HL-60/S4 treated with retinoic acid at 250 ng/mL for 4 days and 3 days (cell line): ENCODE data around the gene LCOR.
"Not testable (repeated sequence)": the region's sequence is repeated elsewhere in the genome, so short reads cannot be mapped to it uniquely, and the experiment has no call there.

Experiments used
- in situ Hi-C: fragments of 300-500 bp; cut with MboI; formaldehyde crosslinking; loops from 2 replicates; pipeline ENCODE4 v1.7.0; 2022; ENCODE audit warnings: low sequenced_read_pairs

Gene LCOR

DNA sequence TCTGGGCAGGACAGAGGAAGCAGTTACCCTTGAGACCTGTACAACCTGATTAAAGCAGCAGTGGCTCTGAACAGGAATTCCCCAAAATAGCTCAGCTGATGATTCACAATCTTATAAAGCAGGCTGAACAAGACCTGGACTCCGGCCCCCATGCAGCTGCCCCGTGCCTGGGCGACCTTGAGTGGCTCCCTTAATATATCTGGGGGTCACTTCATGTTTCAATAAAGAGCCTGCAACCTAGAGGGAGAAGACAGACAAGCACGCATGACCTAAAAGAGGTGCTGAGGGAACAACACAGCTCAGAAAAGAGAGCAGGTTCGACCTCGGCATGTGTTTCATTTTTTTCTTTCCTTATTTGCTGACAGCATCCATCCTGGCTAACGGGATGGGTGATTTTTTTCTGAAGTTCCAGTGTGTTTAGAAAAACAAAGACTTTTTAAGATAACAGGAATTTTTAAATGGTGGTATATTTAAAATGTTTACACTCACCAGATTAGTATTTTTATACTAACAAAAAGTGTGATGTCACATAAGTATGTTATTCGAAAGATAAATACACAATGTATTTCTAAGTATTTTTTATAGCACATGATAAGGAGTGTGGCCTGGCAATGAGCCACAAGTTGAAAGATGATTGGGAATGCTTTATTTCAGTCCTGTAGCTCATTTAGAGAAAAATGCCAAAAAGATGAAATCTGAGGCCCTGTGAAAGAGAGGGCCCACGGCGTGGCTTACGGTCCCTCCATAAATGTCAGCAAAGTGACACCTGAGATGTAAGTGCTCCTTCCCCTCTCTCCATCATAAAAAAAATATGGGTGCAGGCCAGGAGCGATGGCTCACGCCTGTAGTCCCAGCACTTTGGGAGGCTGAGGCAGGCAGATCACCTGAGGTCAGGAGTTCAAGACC, 192.3 kb downstream of the LCOR start:
- in situ Hi-C loops, result loop anchor here (10.0 kb wide), 1 partner anchor 380 kb away; no protein-coding TSS in a partner anchor

DNA sequence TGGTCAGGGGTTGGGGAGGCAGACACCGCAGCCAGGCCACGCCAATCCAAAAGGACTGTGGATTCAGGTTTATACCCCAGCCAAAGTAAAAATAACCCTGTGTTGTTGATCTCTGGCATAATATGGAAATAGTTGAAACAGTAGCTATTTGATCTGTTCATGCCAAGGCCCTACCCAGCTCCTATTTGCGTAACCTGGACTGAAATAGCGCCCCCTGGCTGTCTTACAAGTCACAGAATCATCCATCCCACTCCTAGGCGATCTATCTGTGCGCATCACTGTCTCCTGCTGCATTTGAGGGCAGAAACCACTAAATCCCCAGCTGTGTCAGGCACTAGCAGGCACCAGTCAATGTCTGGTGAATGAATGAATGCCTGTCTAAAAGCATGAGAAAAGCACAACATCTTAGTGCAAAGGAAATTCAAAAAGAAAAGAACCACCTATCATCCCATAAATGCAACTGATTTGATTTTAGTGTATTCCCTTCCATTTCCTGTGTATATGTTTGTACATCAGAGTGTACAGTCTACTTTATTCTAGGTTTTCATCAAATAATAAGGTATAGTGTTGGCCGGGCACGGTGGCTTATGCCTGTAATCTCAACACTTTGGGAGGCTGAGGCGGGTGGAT, 193.6 kb downstream of the LCOR start:
- in situ Hi-C loops, result loop anchor here (10.0 kb wide), 1 partner anchor 381 kb away; no protein-coding TSS in a partner anchor

DNA sequence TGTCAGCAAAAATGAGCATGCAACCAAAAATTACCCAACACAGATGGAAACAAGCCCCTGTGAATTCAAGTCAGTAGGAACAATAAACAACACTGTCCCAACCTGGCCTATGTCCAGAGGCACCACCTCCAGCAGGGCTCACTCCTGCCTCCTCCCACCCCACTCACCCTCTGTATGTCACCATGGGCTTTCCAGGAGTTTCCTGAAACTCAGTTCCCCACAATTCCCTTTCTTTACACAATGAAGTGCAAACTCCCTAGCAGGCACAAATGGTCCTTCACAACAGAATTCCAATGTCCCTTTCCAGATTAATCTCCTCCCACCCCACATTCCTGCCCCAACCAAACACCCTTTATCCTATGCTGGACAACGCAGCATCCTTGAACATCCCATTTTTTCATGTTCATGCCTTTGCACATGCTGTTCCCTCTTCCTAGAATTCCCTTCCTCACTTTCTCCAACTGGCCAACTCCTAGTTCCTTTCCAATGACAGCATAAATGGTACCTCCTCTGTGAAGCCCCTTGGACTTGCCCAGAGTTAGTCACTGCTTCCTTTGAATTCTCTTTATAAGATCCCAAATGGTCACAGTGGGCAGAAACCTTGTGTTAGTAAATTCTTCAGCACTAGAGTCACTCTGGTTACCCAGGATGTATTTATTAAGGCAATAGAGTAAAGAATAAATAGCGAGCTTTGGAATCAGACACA, 196.2 kb downstream of the LCOR start:
- in situ Hi-C loops, result loop anchor here (10.0 kb wide), 1 partner anchor 383 kb away; no protein-coding TSS in a partner anchor

DNA sequence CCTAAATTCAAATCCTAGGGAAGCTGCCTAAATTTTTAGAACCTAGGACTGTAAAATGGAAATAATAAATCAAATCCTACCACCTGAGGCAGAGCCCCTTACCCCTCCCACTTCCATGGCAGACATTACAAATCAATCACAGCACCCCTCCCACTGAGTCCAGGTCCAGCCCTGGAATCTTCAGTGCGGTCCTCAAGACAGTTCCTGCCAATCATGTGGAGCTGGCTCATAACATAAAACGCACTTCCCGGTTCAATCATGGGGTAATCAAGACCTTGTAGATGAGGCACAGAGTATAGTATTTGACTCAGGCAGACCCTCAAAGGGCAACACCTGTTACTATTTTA, 196.7 kb downstream of the LCOR start:
- in situ Hi-C loops, result loop anchor here (10.0 kb wide), 1 partner anchor 384 kb away; no protein-coding TSS in a partner anchor

DNA sequence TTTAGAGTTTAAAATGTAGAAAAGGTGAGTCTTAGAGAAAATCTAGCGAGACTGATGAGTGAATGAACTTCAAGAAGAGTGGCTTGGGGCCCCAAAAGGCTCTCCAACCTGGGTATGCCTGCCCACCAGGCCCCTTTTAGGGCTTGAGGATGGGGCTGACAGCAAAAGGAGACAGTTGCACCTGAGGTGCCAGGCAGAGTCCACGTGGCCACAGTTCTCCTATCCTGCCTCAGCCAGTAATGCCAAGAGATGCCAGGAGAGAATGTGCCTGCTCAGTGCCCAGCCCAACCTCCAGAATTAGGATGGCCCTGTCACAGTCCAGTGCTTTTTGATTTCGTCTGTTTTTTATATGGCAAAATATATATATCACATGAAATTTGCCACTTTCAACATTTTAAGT, 197.2 kb downstream of the LCOR start:
- in situ Hi-C loops, result loop anchor here (10.0 kb wide), 1 partner anchor 384 kb away; no protein-coding TSS in a partner anchor

DNA sequence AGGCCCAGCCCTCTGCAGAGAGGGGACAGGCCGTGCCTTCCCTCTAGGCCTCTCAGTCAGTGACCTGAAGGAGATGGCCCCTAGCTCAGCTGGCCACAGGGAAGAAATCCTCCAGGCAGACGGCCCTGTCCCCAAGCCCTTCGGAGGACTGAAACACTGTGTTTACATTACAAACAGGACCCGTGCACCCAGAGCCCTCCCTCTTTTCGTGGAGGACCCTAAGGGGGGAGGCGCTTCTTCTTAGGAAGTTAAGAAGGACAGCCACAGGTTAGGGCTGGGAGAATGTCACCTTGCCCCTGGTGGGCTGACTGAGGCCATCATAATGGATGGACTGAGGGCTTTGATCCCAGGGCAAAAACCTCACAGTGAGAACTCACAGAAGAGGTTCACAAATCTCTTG, 198.8 kb downstream of the LCOR start:
- in situ Hi-C loops, result no loop called here

DNA sequence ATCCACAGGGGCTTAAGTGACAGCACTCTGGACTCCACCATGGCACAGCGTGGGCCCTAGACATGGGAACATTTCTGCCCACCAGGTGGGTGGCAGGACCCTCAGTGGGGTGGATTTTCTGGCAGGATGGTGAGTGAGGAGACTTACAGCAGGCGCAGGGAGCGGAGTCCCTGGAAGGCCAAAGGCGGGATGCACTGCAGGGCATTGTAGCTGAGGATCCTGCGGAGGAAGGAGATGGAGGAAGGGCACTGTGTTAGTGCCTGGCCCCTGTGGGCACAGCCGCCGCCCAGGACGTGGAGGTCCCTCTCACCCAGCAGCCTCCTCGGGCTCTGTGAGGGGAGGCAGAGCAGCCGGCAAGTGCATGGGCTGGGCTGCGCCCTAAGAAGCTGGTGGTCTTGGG, 199.4 kb downstream of the LCOR start:
- in situ Hi-C loops, result no loop called here

DNA sequence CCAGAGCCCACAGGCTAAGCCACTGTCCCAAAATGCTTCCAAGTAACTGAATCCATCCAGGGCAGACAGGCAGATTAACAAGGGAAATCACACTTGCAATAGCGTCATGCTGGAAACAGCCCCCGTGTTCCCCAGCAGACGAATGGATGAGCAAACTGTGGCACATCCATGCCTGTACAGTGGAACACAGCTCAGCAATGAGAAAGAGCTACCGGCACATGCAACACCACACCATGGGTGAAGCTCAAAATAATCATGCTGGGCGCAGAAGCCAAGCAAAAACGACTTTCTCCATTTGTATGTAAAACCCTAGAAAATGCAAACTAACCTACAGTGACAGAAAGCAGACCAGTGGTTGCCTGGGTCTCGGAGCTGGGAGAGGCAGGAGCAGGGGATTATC, 200.5 kb downstream of the LCOR start:
- in situ Hi-C loops, result no loop called here

DNA sequence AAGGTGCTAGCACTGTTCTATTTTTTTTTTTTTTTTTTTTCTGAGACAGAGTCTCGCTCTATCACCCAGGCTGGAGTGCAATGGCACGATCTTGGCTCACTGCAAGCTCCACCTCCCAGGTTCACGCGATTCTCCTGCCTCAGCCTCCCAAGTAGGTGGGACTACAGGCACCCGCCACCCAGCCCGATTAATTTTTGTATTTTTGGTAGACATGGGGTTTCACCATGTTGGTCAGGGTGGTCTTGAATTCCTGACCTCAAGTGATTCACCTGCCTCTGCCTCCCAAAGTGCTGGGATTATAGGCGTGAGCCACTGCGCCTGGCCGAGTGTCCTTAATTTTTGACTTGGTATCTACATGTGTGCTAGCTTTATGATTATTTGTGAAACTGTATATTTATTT, 201.7 kb downstream of the LCOR start:
- in situ Hi-C loops, result not testable (repeated sequence)

DNA sequence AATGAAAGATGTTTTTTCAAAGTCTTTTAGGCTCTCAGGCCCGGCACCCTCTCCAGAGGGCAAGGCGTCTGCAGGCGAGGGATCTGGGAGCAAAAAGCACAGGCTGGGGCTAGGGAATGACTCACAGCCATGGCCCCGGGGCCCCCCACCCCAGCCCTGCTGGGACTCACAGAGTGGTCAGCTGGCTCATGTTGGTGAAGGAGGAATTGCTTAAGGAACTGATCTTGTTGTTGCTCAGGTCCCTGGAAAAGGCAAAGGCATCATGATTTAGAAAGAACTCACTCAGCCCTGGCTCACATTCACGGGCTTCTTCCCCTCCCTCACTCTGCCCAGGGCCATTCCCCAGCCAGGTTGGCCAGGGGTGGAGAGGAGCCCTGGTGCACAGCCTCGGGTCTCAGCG, 202.2 kb downstream of the LCOR start:
- in situ Hi-C loops, result no loop called here

DNA sequence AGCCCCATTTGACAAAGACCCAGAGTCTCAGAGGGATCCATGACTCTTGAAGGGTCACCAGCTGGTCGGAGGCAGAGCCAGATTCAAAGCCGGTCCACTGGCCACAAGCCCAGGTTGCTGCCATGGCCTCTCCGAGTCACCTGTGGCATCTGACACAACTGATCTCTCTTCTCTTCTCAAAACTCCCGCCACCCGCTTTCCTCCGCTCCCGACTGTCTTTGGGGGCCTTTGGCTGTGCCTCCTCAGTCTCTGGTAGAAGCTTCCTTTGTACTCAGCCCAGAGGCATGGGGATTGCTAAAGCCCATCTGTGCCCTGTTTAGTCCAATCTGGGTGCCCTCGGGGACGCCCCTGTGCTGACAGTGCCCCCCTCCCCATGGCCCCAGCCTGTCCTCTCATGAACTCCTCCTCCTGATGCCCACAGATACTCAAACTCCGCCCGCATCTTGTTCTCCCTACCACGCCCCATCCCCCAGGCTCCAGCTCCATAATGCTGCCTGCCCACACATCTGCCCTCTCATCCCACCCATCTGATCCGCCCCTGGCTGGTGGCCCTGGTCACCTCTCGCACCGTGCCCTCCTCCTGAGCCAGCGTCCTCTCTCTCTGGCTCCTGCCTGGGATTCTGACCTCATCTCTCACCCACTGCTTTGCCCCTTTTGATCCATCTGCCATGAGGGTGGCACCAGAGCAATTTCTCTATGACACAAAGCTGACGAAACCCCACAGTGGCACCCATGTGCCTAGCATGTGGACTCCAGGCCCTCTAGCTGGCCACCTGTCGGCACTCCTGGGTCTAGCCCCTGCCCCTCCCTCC, 203.1 kb downstream of the LCOR start:
- in situ Hi-C loops, result no loop called here

DNA sequence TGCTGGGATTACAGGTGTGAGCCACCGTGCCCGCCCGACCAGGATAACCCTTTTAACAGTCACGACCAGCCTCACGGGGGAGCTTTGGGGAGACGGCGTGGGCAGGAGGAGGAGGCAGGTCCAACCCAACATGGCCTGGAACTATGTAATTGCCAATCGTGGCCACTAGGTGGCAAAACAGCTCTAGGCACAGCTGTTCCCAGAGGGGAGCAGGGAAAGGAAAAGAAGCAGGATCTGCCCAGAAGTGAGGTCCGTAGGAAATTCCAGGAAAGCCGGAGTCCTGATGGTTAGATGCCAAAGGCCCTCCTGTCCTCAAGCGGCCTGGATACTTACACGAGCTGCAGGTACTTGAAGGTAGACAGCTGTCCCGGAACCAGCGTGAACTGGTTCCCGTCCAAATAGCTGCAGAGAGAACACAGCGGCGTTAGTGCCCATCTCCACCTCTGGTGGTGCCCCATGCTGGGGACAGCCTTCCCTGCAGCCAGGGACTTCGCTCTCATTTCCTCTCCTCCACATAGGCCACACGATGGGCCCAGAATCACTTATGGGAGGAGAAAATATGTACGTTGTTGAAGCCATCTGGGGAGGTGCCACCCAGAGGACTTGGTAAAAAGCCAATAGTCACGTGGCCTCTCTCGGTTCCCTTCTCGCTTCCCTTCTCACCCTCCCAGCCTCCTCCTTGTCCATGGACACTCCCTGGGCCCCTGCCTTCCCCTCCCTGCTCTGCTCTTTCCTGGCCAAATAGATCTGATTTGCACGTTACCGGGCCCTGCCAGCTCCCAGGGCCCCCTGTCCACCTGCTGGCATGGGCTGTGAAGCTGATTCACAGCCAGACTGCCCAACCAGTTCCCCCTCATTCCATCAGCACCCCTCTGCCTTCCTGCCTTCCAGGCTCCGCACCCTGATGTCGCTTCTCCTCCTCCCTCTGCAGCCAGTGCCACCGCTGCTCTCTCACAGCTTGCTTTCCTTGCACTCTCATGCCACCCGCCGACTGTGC, 205.6 kb downstream of the LCOR start:
- in situ Hi-C loops, result no loop called here

DNA sequence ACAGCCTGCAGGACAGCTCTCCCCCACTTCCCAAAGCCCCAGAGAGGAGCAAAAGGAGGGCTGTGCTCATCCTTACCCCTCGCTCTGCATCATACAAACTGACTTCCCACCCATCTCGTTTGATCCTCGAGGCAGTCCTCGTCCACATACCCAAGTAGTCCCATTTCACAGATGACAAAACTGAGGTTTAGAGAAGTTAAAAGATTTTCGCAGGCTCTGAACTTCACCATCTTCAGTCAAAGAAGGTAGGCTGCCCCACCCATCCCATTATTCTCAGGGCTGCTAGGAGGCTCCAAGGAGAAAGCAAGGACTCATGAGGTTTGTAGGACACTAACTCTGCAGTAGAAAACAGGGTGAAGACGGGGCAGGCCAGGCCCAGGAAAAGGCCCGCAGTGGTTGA, 206.6 kb downstream of the LCOR start:
- in situ Hi-C loops, result no loop called here

DNA sequence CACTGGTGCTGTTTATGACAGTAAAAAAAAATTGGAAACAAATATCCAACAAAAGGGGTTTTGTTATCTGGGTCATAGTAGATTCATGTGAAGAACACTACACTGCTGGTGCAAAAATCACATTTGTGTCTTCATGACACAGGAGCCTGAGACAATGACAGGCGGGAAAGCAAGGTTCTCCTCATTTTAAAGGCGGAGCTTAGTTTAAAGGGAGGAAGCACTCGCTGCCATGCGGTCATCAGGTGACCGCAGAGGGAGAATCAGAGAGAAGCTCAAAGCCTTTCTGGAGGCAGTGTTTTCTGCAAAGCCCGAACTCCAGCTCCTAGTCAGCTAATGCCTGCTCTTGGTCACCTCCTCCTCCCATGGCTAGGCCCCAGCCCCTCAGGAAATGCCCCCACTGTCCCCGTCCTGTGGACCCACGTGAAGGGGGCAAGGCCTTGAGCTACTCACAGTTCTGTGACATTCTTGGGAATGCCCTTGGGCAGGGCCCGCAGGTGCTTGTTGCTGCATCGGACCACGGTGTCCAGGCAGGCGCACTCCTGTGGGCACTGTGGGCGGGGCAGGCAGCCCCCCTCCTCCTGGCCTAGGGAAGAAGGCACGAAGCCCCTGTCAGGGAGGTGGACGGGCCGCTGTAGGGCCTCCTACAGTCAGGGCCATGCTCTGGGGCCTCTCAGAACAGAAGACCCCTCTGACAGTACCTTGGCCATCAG, 207.6 kb downstream of the LCOR start:
- in situ Hi-C loops, result no loop called here

DNA sequence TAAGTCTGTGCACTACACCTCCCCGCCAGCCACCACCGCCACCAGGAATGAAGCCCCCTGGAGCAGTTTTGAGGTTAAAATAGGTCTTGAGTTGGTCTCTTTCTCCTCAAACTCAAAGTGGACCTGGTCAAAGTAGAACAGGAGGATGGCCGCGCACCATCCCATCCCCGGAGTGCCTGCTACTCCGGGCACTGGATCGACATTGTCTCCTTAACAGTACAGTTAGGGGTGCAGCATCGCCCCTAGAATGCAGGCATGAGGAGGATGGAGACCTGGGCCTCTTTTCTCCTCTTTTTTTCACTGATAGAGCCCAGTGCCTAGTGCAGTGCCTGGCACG, 208.1 kb downstream of the LCOR start:
- in situ Hi-C loops, result no loop called here

DNA sequence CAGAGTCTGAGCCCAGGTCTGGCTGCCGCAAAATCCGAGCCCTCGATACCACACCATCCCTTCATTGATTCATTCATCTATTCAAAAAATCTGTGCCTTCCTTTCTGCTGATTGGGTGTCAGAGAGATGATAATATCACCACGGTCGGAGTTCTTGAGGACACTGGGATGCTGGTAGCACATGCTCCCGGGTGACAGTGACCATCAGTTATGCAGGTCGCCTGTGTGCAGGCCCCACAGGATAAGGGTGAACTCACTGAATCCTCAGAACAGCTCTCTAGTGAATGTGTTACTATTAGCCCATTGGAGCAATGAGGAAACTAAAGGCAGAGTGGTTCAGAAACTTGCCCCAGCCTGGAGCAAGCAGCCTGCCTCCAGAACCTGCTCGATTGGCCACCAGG, 208.6 kb downstream of the LCOR start:
- in situ Hi-C loops, result no loop called here

DNA sequence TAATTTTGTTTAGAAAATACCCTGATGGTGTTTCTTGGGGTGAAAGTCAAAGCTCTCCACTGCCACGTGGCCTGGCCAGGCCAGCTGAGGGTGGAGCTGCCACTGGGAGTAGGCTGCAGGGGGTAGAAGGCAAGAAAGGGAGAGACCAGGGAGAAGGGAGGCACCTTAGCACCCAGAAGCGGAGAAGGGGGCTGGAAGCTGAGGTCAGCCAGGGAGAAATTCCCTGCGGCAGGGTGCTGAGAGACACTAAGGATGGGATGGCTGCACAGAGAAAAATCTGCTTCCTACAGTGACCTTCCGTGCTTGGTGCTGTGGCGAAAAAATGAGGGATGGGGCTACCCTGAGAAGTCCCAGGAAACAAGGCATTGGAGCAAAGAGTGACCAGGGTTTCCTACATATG, 210.0 kb downstream of the LCOR start:
- in situ Hi-C loops, result no loop called here

DNA sequence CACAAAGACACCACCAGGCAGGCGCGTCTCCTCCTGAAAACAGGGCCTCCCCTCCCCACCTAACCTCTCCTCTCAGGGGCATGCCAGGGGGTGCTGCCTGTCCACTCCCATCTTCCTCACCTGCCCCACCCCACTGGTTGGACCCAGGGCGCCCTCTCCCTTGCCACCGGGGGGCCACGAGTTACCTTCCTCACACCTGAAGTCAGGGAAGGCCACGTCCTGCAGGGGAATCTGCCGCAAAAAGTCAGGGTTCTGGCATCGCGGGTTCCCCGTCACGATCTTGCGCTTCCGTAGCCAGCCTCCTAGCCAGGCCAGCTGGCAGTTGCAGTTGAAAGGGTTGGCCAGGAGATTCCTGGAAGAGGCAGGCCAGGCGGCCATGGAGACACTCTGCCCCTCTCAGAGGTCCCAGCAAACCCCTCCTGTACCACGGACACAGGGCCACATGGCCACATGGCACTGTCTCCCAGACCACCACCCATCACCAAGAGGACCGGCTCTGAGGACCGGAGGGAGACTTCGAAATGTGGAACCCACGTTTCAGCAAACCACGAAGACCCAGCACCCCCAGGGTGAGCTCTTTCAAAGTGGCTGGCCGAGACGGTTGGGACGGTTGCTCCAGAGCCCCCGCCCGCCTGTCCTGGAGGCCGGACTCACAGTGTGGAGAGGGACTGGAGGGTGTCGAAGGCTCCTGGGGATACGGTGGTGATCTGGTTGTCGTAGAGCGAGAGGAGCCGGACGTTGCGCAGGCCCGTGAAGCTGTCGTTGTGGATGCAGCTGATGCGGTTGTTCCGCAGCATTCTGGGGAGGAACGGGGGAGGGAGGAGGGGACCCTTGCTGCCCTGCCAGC, 210.8 kb downstream of the LCOR start:
- in situ Hi-C loops, result no loop called here
